ENCODE data around the gene ANXA4. TPM values are rescaled to one million over a fixed set of nuclear protein-coding genes. Genes with fewer than 3 reads are reported as not detected.
"Not testable (repeated sequence)": the region's sequence is repeated elsewhere in the genome, so short reads cannot be mapped to it uniquely, and the experiment has no call there.

Gene ANXA4
- total and polyA plus RNA-seq, 8 donors, result 40.8 to 193 (median 80.8) TPM

GRCh38 chr2:69762025-69762424, 20.1 kb downstream of the ANXA4 start:
- TF ChIP-seq POLR2AphosphoS5 (IDR thresholded peaks at IDR 0.05), result no peak
- TF ChIP-seq CTCF (IDR thresholded peaks at IDR 0.05), result no peak
- TF ChIP-seq POLR2A (IDR thresholded peaks at IDR 0.05), result no peak
- no peak for TF ChIP-seq EP300 (IDR thresholded peaks at IDR 0.05)
- H3K36me3 ChIP-seq, result peaks cover 4 to 21% (median 15%) of the 10 kb centered on the region in 4 donors
- no peaks in the 10 kb centered on the region for H3K9me3 ChIP-seq
- 86 to 98% (median 91%) methylated on average over 2 of the region's 2 CpGs for WGBS, 5 donors
- no peak for DNase-seq
- H3K4me1 ChIP-seq, result peaks cover 25 to 57% (median 47%) of the 10 kb centered on the region in 4 donors
- peak overlapping the region in 1 of 4 donors; percentile 23 for H3K4me3 ChIP-seq
- H3K27ac ChIP-seq, result peak overlapping the region; percentile 69 to 85 (median 84)
- intact Hi-C loops (cut with DNase I; ENCODE audit: low total_unique reads), result no loop called here
- H3K27me3 ChIP-seq, result no peaks in the 10 kb centered on the region

GRCh38 chr2:69762513-69763494, 20.9 kb downstream of the ANXA4 start:
- WGBS, 5 donors, result 46 to 68% (median 54%) methylated on average over 14 of the region's 14 CpGs
- DNase-seq, result peak; percentile 42 to 85
- Histone ChIP-seq H3K4me1 (peaks cover 31 to 65% (median 54%) of the 10 kb centered on the region in 4 donors), H3K4me3 (peak overlapping the region in 2 of 4 donors; percentile 11 to 23), H3K9me3 (no peaks in the 10 kb centered on the region), H3K36me3 (peaks cover 0 to 15% (median 11%) of the 10 kb centered on the region in 4 donors), H3K27ac (peak overlapping the region; percentile 76 to 95 (median 85)), H3K27me3 (no peaks in the 10 kb centered on the region)
- TF ChIP-seq POLR2AphosphoS5 (IDR thresholded peaks at IDR 0.05) (peak in 2 of 3 donors; percentile 36 to 40), EP300 (IDR thresholded peaks at IDR 0.05) (no peak)
- intact Hi-C loops (cut with DNase I; ENCODE audit: low total_unique reads), result no loop called here

GRCh38 chr2:69763831-69764230, 21.9 kb downstream of the ANXA4 start:
- intact Hi-C loops (cut with DNase I; ENCODE audit: low total_unique reads); H3K27me3 ChIP-seq; H3K4me3 ChIP-seq; H3K9me3 ChIP-seq; H3K36me3 ChIP-seq; DNase-seq: not testable (repeated sequence)
- 66 to 77% (median 73%) methylated on average over 7 of the region's 7 CpGs for WGBS, 5 donors
- Histone ChIP-seq H3K4me1 (peaks cover 39 to 75% (median 62%) of the 10 kb centered on the region in 4 donors), H3K27ac (peak overlapping the region in 4 of 5 donors; percentile 76 to 85 (median 84))

GRCh38 chr2:69764286-69765095, 22.6 kb downstream of the ANXA4 start:
- 64 to 77% (median 71%) methylated on average over 5 of the region's 5 CpGs for WGBS, 5 donors
- Histone ChIP-seq H3K36me3 (peaks cover 0 to 5% (median 0%) of the 10 kb centered on the region in 4 donors), H3K4me3 (no peak overlapping the region), H3K9me3 (no peaks in the 10 kb centered on the region), H3K4me1 (peaks cover 45 to 82% (median 68%) of the 10 kb centered on the region in 4 donors), H3K27ac (peak overlapping the region in 3 of 5 donors; percentile 84 to 85 (median 85)), H3K27me3 (no peaks in the 10 kb centered on the region)
- DNase-seq, result peak in 1 of 2 donors; percentile 80
- intact Hi-C loops (cut with DNase I; ENCODE audit: low total_unique reads), result no loop called here
- TF ChIP-seq CTCF (IDR thresholded peaks at IDR 0.05) (no peak), EP300 (IDR thresholded peaks at IDR 0.05) (no peak), POLR2AphosphoS5 (IDR thresholded peaks at IDR 0.05) (no peak), POLR2A (IDR thresholded peaks at IDR 0.05) (no peak)

- 61 to 67% (median 62%) methylated on average over 2 of the region's 2 CpGs for WGBS, 5 donors
- peak overlapping the region in 3 of 5 donors; percentile 42 to 85 (median 74) for H3K27ac ChIP-seq
- intact Hi-C loops (cut with DNase I; ENCODE audit: low total_unique reads), result no loop called here
- TF ChIP-seq CTCF (IDR thresholded peaks at IDR 0.05) (no peak), EP300 (IDR thresholded peaks at IDR 0.05) (no peak), POLR2AphosphoS5 (IDR thresholded peaks at IDR 0.05) (no peak), POLR2A (IDR thresholded peaks at IDR 0.05) (no peak)
- no peak for DNase-seq
- no peaks in the 10 kb centered on the region for H3K27me3 ChIP-seq
- H3K4me3 ChIP-seq, result no peak overlapping the region
- H3K9me3 ChIP-seq, result no peaks in the 10 kb centered on the region
- H3K36me3 ChIP-seq, result peaks cover 0 to 5% (median 0%) of the 10 kb centered on the region in 4 donors
- H3K4me1 ChIP-seq, result peaks cover 51 to 83% (median 74%) of the 10 kb centered on the region in 4 donors
These were observed 23.1 kb downstream of the ANXA4 start for GRCh38 chr2:69765096-69765380.
